Measurements from ENCODE around the gene EFR3B.
"Not testable (repeated sequence)": the region's sequence is repeated elsewhere in the genome, so short reads cannot be mapped to it uniquely, and the experiment has no call there.

The EFR3B gene

DNA sequence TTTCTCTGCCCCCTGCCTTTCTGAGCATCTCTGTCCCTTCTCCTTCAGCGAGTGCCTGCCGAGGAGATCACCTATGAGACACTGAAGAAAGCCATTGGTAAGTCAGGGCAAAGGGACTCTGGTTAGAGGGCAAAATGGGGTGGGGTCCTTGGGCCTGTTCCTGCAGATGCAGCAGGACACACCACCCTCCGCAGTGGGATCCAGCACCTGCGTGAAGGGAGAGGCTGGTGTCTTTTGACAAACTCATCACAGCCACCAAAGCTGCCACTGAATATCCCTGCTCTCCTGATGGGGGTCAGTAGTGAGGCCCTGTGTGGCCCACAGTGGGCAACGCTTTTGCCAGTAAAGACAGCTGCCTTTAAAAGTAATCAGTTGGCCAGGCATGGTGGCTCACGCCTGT is 107.8 kb downstream of the EFR3B start:
- no peak for DNase-seq (ENCODE audit: low read depth, low spot score)

DNA sequence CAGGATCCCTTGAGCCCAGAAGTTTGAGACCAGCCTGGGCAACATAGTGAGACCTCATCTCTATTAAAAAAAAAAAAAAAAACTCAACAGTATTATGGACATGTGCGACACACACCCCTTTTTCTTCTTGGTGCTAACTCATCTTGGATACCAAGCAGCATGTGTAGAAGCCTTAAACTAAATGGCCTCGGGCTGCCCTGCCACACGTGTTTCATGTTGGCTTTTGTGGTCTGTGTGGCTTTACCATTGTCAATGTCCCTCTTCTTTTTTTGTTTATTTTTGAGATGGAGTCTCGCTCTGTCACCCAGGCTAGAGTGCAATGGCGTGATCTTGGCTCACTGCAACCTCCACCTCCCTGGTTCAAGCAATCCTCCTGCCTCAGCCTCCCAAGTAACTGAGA is 109.1 kb downstream of the EFR3B start:
- DNase-seq (ENCODE audit: low read depth, low spot score) = not testable (repeated sequence)

DNA sequence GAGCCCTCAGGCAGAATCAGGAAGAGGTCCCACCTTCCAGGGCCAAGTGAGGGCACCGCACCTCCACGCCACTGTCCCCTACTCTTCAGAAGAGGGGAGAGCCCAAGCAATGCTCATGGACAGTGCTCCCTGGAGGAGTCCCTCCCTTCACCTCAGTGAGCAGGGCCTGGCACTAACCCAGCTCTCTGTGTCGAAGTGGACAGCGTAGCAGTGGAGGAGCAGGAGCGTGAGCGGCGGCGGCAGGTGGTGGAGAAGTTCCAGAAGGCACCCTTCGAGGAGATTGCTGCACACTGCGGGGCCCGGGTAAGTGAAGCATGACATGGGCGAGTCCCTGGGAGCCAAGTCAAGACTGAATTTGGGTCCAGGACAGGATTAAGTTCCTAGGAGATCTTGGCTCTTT is 109.8 kb downstream of the EFR3B start:
- no peak for DNase-seq (ENCODE audit: low read depth, low spot score)

DNA sequence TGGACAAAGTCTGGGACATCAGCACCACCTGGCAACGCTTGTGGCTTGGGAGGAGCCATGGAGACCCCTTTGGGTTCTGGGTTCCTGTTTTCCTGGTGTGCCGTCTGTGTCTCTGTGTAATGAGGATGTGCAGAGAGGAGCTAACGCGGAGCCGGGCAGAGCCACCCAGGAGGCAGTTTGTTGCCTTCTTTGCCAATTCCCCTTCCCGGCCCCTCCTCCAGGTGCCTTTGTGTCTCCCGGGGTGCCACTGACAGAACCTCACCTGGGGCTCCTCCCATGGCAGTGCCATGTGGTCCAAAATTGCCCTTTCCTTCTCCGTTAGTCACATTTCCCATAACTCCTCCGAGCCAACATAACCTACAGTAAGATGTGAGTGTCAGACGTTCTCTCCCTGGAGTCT is 113.5 kb downstream of the EFR3B start:
- DNase-seq (ENCODE audit: low read depth, low spot score) = no peak

DNA sequence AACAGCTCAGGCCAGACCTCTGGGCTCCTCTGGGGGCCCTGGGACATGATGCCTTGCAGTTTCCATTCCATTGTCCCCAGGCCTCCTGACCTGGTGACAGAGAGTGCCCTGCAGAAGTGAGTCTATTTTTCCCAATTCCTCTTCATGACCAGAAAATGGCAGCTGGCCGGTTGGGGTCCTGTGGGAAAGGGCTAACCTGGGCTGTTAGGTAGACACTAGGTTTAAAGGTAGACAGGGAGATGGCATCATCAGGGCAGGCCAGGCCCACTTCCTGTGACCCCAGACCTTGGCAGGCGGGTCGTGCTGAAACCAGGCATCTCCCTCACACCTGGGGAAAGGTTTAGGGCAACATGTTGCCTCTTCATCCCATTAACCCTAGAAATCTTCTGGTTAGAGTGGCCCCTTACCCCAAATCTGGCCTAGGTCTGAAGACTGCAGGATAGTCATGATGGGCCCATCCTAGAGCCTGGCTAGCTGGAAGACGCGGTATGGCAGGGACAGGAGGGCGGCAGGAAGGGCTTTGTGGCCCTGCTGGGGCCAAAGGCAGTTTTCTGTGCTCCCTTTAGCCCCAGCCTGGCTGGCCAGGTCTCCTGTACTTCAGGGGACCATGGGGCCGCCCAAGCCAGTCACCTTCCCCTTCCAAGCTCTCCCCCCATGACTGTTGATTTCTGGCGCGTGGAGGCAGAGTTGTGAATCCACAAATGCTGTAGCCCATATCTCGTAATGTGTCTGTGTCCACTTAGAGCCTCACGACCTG is 116.4 kb downstream of the EFR3B start:
- DNase-seq (ENCODE audit: low read depth, low spot score) = no peak

DNA sequence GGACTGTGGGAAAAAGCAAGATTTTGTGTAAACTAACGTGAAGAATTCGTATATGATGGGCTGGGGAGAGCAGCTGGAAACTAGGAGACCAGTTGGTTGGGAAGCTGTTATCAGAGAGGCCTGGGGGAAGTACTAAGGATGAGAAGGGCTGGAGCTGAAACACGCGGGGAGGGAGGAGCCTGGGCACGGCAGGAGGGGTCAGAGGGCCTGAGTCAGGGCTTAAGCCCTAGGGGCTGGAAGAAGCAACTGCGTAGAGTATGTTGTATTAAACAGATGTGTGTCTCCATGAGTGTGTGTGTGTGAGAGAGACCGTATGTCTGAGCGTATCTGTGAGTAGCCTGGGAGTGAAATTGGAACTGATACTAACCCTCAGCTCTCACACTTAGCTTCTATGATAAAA is 118.1 kb downstream of the EFR3B start:
- DNase-seq (ENCODE audit: low read depth, low spot score) = no peak

DNA sequence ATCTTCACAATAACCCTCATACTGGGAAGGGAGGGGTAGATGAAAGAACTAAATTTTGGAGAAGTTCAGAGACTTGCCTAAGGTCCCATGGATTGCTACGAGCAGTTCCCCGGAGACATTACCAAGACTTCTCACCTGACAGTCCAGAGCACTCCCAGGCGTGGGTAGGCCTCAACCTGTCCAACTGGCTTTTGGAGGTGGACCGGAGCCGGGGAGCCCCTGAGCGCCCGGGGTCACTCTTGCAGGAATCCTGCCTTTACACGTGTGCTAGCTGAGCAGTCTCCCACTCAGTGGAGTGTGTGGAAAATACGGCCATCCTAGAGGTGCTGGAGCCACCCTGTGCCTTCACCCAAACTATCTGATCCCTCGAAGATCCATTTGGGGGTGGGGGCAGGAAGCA is 118.5 kb downstream of the EFR3B start:
- no peak for DNase-seq (ENCODE audit: low read depth, low spot score)

DNA sequence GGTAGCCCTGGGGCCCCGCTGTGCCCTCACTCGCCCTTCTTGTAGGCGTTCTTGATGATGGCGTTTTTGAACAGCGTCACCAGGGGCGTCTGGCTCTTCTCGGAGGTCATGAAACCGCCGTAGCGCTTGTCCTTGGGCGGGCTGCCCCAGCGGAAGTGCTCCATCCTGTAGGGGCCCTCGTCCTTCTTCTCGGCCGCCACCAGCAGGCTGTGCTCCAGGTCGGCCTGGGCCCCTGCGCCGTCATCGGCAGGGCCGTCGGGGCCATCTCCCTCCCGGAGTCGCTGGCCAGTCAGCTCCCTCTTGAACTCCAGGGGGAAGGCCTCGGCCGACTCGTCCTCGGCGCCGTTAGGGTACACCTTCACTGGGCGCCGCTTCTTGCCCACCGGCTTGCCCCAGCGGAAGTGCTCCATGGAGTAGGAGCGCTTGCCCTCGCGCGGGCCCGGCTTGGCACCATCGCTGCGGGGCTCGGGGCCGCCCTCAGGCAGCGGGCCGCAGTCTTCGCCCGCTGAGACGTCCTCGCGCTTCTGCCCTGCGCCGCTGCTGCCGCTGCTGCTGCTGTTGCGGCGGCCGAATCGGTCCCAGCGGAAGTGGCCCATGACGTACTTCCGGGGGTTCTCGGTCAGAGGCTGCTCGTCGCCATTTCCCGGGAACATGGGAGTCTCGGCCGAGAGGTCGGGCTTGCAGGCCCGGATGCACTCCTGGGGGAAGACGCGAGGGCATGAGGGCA is 119.3 kb downstream of the EFR3B start:
- DNase-seq (ENCODE audit: low read depth, low spot score) = no peak

DNA sequence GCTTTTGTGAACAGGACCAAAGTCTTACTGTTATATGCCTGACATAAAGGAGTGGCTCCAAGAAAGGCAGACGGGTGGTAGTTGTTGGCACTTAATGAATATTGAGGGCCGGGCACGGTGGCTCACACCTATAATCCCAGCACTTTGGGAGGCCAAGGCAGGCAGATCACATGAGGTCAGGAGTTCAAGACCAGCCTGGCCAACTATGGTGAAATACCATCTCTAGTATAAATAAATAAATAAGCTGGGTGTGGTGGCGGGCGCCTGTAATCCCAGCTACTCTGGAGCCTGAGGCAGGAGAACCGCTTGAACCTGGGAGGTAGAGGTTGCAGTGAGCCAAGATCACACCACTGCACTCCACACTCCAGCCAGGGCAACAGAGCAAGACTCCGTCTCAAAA is 120.2 kb downstream of the EFR3B start:
- DNase-seq (ENCODE audit: low read depth, low spot score) = not testable (repeated sequence)

DNA sequence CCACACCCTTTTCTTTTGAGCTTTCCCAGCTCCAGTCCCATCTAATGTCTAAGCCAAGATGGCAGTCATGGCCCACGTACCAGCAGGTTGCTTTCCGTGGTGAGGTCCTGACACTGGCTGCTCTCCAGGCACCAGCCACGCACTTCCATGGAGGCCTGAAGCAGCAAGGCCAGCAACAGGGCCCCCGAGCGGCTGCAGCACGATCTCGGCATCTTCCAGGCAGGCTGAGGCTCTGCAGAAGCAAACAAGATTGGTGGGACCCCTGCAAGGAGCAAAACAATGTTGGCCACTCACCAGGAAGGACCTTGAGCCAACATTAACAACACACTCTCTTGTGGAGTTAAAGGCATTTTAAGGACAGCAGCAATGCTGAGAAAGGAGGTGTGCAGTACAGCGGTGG is 122.7 kb downstream of the EFR3B start:
- DNase-seq (ENCODE audit: low read depth, low spot score) = no peak

DNA sequence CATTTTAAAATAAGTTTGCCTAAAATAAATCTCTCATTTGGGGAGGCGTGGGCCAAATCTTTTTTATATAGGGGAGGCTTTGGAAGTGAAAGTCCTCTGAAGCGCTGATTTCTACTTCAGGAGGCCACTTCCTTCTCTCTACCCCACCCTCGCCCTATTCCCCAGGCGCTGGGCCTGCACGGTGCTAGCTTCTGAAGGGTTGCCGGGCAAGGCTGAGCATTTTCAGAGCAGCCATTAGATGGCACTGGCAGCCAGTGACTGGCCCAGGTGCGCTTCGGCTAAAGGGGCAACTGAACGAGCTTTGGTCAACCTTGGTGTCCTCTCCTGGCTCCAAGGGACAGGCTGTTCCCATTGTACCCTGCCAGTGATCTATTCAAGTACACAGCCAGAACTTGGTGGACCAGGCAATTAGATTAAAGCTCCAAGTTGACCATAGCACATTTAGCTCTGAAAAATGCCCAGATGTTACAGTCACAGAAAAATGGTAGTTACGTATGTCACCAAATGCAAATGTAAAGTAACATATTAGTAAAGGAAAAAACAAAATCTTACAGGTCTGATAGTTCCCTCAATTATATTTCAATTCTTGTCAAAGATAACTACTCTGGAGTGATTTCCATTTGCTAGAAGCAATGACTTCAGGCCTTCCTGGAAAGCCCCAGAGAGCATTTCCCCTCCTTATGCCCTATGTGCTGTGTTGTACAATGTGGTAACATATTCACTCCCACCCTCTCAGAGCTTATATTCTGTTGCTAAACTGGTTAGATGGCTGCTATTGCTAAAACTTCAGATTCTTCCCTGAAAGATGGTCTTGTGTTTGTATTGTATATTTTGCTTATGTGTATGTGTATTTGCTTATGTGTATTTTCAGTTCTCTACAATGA is 124.4 kb downstream of the EFR3B start:
- DNase-seq (ENCODE audit: low read depth, low spot score) = no peak

DNA sequence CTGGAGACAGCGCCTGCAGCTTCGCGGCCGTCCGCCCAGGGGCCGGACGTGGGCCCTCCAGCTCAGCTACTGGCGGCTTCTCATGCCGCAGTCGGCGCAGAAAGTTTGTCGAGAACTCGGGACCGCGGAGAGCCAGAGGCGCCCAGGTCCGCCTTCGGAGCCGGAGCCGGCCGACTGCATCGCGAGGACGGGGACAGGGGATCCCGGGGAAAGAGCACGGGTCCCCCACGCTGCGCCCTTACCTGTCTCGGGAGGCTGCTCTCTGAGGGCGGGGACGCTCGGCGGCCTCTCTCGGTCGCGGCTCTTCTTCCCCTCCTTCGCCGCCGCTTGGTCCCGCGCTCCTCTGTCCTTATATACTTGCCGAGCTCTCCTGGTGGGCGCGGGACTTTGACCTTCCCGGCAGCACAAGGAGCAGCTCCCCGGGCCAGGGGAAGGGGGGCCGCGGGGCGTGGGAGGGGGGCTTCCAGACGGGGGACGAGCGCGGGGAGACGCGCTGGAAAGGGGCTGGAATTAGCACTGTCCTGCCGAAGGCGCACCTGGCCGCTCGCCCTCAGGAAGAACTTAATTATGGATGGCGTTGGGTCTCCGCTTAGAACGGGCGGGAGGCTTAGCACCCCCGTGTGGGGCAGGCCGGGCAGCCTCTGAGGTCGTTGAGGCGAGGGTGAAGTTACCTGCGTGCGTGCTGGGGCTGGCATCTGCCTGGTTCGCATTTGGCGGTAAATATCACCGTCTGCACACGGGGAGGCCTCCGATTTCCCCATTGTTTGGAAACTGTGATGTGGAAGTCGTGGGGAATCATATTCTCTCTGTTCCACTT is 126.6 kb downstream of the EFR3B start, which contains the start of gene POMC:
Gene POMC (minus strand): TSS at position 325 of the 817 bp plus-strand sequence. CDS start 3,808 bp downstream, outside the sequence.
- no peak for DNase-seq (ENCODE audit: low read depth, low spot score)

DNA sequence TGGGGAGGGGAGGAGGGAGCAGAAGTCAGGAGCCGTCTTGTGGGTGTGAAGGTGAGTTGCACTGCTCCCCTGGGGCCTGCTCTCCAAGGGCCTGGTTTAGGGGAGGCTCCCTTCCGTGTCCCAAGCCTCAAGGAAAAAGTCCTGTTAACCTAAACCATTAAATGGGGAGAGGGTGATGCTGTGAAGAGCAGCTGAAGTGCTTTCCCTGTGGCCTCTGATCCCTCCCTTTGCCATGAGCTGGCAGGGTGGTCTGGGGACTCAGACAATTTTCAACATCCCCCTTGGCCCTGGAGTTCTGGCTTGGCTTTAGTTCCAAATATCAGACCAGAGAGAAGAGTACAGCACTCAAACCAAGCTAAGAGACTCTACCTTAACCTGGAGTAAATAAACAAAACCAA is 127.2 kb downstream of the EFR3B start:
- no peak for DNase-seq (ENCODE audit: low read depth, low spot score)

DNA sequence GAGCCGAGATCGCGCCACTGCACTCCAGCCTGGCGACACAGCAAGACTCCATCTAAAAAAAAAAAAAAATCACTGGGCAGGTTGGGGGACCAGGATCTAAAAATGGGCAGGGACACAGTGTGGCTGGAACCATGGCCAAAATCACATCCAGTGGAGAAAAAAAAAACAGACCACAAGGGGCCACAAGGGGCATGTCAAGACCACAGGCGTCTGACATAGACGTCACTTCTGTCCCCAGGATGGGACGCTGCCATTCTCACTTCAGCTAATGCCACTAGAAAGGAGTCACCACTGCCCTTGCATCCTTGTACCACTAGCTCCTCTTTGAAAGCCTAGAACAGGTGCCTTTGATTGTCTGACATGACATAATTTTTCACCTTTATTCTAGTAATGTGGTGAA is 129.0 kb downstream of the EFR3B start:
- DNase-seq (ENCODE audit: low read depth, low spot score) = no peak

DNA sequence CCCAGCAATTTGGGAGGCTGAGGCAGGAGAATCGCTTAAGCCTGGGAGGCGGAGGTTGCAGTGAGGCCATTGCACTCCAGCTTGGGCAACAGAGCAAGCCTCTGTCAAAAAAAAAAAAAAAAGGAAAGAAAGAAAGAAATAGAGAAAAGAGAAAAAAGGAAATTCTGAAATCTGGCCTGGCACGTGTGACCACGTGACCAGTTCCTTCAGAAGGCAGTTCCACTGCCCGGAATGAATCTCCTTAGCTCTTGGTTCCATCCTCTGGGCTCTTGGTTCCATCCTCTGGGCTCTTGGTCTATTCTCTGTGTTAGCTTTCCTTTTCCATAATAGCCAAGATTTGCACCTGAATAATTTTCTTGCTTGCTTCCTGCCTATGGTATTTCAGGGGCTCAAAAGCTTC is 131.8 kb downstream of the EFR3B start:
- no peak for DNase-seq (ENCODE audit: low read depth, low spot score)

DNA sequence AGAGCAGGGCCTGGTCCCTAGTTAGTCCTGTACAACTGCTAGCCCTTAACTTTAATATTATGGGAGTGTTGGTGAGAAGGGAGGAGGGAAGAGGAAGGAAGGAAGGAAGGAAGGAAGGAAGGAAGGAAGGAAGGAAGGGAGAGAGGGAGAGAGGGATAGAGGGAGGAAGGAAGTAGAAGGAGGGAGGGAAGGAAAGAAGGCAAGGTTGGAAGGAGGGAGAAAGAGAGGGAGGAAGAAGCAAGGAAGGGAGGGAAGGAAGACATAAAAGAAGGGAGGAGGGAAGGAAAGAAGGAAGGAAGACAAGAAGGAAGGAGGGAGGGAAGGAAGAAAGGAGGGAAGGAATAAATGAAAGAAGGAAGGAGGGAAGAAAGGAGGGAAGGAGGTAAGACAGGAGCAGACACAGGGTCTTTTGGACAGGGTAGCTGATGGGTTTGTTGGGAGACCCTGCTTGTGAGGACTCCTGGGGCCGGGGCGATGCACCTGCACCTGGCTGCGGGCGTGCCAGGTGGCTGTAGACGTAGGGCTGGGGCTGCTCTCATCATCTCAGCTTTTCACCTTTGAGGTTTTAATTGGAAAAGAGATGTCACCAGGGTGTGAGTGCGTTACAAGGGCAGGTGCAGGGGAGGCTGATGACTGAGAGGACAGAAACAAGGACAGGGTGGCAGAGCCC is 132.5 kb downstream of the EFR3B start:
- DNase-seq (ENCODE audit: low read depth, low spot score) = no peak

DNA sequence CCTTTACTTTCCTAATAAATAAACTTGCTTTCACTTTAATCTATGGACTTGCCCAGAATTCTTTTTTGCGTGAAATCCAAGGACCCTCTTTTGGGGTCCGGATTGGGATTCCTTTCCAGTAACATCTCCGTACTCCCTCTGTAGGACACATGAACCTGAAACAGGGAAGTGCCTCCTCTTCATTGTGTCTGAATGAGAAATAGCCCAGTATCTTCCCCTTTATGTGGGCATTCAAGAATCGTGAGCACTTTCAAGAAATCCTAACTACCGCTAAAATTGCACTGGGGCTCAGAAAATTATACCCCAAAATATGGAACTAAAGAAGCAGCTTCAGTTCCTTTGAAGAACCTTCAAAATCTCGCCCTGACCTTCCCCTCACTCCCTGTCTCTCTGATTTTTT is 134.3 kb downstream of the EFR3B start:
- DNase-seq (ENCODE audit: low read depth, low spot score) = no peak

DNA sequence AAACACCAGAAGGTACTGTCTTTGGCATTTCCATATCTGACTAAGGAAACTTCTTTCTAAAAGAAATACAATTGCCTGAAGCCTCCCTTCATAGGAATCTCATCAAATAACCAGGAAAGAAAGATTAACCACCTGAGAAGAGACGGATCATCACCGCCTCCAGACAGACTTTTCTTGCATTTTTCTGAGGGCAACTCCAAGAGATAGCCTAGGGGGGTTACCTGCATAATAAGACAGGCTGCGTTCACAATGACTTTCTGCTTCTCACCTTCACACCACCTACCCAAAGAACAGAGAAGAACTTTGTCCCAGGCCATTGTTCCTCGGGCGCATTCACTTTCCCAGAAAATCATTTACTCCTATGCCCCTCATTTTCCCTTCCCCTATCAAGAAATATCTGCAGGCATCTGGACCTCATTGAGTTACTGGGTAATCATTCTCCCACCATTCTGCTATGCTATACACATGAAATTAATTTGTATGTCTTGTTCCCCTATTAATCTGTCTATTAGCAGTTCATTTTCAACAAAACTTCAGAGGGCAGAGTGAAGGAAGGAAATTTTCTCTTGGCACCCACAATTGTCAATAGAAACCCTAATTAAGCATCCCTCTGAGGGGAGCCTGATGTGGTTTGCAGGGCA is 134.8 kb downstream of the EFR3B start:
- no peak for DNase-seq (ENCODE audit: low read depth, low spot score)

DNA sequence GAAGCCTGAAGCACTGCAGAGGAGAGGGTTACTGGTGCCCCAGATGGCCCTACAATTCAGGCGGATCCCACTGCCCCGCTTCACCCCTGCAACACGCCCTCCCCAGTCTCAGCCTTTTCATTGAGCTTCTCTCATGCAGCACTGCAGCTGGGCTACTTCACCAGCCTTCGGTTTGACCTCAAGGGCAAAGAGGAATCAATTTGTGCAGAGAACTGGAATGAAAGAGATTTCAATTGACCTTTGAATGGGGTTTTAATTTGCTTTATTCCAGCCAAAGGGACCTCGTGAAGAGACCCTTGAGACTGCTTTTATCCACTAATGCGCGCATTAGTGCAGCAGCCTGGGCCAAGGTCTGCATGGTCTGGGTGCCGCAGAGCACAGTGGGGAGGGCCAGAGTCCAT is 135.3 kb downstream of the EFR3B start:
- DNase-seq (ENCODE audit: low read depth, low spot score) = no peak

DNA sequence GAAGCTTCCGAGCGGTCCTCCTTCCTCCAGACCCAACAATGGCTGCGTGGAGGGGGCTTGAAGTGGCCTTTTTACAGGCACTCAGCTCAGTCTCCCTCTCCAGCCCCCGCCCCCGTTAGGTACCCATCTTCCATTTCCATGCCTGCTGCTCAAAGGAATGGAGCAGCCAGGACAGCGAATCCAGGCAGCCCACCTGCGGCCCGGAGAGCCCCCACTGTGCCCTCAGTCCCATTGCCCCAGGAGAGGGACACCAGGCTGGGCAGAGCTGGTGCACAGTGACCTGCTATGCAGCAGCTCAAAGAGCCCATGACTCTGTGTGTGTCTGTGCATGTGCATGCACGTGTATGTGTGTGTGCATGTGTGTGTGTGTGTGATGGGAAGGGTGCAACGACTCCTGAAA is 137.1 kb downstream of the EFR3B start:
- no peak for DNase-seq (ENCODE audit: low read depth, low spot score)

Measured in iPS DF 19.7 (cell line).